ENCODE results near the gene FMN1.
A peak's percentile ranks its signal among the peaks of the same experiment; 100 is the strongest.
"Not testable (repeated sequence)": the region's sequence is repeated elsewhere in the genome, so short reads cannot be mapped to it uniquely, and the experiment has no call there.

Gene FMN1

GRCh38 chr15:32852017-32852416 lies 342.5 kb downstream of the FMN1 start:
- DNase-seq (ENCODE audit: low spot score), result no peak
- ChIA-PET CTCF (interaction anchor here (0.7 to 1.0 kb wide), 2 partner anchors 104 to 280 kb away, joined by 3 read pairs; no protein-coding TSS in a partner anchor), POLR2A (ENCODE audit: low non-redundant PET) (no interaction called here)
- no peak overlapping the region for H3K27ac ChIP-seq
- TF ChIP-seq, protein P1, sequence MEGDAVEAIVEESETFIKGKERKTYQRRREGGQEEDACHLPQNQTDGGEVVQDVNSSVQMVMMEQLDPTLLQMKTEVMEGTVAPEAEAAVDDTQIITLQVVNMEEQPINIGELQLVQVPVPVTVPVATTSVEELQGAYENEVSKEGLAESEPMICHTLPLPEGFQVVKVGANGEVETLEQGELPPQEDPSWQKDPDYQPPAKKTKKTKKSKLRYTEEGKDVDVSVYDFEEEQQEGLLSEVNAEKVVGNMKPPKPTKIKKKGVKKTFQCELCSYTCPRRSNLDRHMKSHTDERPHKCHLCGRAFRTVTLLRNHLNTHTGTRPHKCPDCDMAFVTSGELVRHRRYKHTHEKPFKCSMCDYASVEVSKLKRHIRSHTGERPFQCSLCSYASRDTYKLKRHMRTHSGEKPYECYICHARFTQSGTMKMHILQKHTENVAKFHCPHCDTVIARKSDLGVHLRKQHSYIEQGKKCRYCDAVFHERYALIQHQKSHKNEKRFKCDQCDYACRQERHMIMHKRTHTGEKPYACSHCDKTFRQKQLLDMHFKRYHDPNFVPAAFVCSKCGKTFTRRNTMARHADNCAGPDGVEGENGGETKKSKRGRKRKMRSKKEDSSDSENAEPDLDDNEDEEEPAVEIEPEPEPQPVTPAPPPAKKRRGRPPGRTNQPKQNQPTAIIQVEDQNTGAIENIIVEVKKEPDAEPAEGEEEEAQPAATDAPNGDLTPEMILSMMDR (conservative IDR thresholded peaks at IDR 0.05; ENCODE audit: low read depth), result no peak

GRCh38 chr15:32851572-32851971 lies 342.9 kb downstream of the FMN1 start:
- peak; percentile 48 for DNase-seq (ENCODE audit: low spot score)
- POLR2A ChIA-PET (ENCODE audit: low non-redundant PET), result no interaction called here
- no peak overlapping the region for H3K27ac ChIP-seq
- TF ChIP-seq, protein P1 (conservative IDR thresholded peaks at IDR 0.05; ENCODE audit: low read depth), result no peak
- CTCF ChIA-PET, result interaction anchor here (0.7 to 1.0 kb wide), 2 partner anchors 105 to 281 kb away, joined by 3 read pairs; no protein-coding TSS in a partner anchor

DNA sequence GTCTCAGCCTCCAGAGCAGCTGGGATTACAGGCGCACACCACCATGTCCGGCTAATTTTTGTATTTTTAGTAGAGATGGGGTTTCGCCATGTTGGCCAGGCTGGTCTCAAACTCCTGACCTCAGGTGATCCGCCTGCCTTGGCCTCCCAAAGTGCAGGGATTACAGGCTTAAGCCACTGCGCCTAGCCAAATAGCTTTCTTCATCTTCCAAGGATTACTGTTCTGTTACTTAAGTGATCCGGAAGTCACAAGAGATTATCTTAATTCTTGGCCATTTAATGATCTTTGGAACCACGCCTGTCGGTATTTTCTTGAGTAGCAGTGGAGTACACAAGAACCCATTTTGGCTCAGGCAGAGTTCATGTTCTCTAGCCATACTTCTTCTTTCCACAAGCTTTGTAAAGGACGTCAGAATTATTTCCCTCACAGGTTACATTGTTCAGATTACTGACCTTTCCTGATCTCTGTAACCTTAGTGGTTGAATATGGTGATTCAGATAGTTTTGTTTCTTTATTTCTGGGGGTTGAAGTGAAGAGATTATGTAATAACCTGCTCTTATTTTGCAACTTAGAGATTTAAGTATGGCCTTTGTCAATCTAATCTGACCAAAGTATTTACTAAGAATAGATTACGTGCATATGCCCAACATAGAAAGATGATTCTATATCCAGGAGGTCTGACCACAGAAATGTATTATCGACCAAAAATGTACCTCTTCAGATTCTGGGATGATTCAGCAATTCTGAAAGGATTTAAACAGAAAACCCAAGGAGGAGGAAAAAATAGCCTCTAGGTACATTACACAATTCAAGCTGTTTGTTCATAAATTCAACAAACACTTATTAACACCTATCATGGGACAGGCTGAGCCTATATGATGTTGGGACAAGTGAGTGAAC lies 344.5 kb downstream of the FMN1 start:
- CTCF ChIA-PET, result interaction anchor here (1.2 kb wide), 1 partner anchor 187 kb away, joined by 3 read pairs; no protein-coding TSS in a partner anchor
- peak overlapping the region; percentile 71 for H3K27ac ChIP-seq
- TF ChIP-seq, protein P1 (conservative IDR thresholded peaks at IDR 0.05; ENCODE audit: low read depth), result no peak
- POLR2A ChIA-PET (ENCODE audit: low non-redundant PET), result no interaction called here
- peak; percentile 79 for DNase-seq (ENCODE audit: low spot score)

DNA sequence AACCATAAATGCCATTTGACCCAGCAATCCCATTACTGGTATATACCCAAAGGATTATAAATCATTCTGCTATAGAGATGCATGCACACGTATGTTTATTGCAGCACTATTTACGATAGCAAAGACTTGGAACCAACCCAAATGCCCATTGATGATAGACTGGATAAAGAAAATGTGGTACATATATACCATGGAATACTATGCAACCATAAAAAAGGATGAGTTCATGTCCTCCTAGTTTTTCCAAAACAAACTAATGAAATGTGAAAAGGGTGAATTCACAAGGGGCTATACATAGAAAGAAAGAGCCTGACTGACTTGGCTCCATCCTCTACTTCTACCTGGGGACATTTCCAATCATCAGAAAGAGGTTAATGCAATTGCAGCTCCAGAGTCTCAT lies 347.8 kb downstream of the FMN1 start:
- H3K27ac ChIP-seq; CTCF ChIA-PET; DNase-seq (ENCODE audit: low spot score); POLR2A ChIA-PET (ENCODE audit: low non-redundant PET): not testable (repeated sequence)

GRCh38 chr15:32844118-32844711 lies 350.3 kb downstream of the FMN1 start:
- ChIA-PET CTCF (interaction anchor here (0.5 to 3.2 kb wide), 12 partner anchors 9 to 182 kb away, joined by 3 to 17 read pairs (median 6); no protein-coding TSS in a partner anchor), POLR2A (ENCODE audit: low non-redundant PET) (no interaction called here)
- TF ChIP-seq, protein P1 (conservative IDR thresholded peaks at IDR 0.05; ENCODE audit: low read depth), result peak; percentile 77
- DNase-seq (ENCODE audit: low spot score), result peak; percentile 30
- no peak overlapping the region for H3K27ac ChIP-seq

DNA sequence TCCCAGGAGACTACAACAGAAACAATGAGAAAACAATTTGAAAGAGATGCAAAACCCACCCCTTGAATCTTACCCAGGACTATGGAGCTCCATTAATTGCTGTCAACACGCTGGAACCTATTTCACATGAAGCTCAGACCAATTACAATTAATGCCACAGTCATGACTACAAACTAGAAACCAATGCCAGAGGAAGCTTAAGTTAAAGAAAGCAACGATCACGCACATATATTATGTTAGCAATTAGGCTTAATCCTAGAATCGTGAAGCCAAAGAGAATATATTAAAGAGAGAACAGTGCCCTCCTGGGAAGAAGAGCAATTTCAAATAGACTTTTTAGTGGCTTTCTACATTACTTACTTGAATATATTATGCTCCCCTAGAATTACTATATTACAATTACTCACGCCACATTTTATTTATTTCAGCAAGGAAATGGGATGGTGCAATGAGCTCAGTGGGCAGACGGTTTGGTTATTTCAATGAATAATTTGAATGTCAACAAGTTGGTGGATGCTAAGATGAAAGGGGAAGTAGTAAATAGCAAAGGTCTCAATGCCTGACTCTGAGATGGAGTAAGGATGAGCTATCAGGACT lies 351.2 kb downstream of the FMN1 start:
- no peak overlapping the region for H3K27ac ChIP-seq
- ChIA-PET POLR2A (ENCODE audit: low non-redundant PET) (no interaction called here), CTCF (interaction anchor here (0.6 to 3.2 kb wide), 14 partner anchors 8 to 496 kb away, joined by 3 to 17 read pairs (median 6); no protein-coding TSS in a partner anchor)
- no peak for DNase-seq (ENCODE audit: low spot score)
- TF ChIP-seq, protein P1 (conservative IDR thresholded peaks at IDR 0.05; ENCODE audit: low read depth), result no peak
